Measurements from ENCODE around the gene REXO4.
A peak's percentile ranks its signal among the peaks of the same experiment; 100 is the strongest.

The REXO4 gene
- total RNA-seq = 21.5 to 83.0 (median 52.9) reads per million in 9 experiments

GRCh38 chr9:133417541-133418461 lies at the start of gene REXO4:
Gene REXO4 (minus strand): TSS chr9:133418010. CDS start chr9:133417844, 166 bp downstream.
- no peaks in the 10 kb centered on the region for H3K27me3 Mint-ChIP-seq
- H3K4me1 Mint-ChIP-seq (ENCODE audit: low read depth in 2 of 2) = peaks cover 44 to 55% of the 10 kb centered on the region in 2 donors
- ATAC-seq (replicated peaks) = peak; percentile 79
- H3K27ac Mint-ChIP-seq = peak within 1 kb of the TSS; percentile 94 to 95
- peaks cover 25% of the 10 kb centered on the region for H3K36me3 Mint-ChIP-seq (ENCODE audit: insufficient read depth)
- peaks cover 0 to 6% of the 10 kb centered on the region in 2 donors for H3K9me3 Mint-ChIP-seq
- DNase-seq = peak; percentile 77 to 86 (median 81)
- H3K4me3 Mint-ChIP-seq = peak within 1 kb of the TSS; percentile 84 to 89

DNA sequence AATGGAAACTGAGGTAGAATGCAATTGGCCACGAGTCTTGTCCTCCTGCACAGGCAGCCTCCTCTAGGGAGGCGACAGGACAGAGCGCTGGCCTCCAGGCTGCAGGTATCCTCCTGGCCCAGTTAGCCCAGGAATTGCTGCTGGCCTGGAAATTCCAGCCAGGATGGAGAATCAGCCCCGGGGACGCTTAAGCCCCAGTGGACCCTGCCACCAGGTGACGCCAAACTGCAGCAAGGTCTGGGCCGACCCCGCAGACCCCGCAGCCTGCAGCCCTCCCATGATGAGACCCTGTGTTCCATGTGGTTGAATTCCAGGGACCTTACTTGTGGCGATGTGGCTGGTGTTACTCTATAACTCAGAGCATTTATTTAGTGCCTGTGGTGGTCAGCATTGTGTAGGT lies 49.3 kb upstream of the REXO4 start:
- DNase-seq = no peak
- Mint-ChIP-seq H3K4me1 (ENCODE audit: low read depth in 2 of 2) (peaks cover 0 to 2% of the 10 kb centered on the region in 2 donors), H3K27me3 (no peaks in the 10 kb centered on the region), H3K9me3 (no peaks in the 10 kb centered on the region), H3K36me3 (ENCODE audit: insufficient read depth) (peaks cover 4% of the 10 kb centered on the region), H3K4me3 (no peak overlapping the region), H3K27ac (no peak overlapping the region)
- ATAC-seq (replicated peaks) = no peak

DNA sequence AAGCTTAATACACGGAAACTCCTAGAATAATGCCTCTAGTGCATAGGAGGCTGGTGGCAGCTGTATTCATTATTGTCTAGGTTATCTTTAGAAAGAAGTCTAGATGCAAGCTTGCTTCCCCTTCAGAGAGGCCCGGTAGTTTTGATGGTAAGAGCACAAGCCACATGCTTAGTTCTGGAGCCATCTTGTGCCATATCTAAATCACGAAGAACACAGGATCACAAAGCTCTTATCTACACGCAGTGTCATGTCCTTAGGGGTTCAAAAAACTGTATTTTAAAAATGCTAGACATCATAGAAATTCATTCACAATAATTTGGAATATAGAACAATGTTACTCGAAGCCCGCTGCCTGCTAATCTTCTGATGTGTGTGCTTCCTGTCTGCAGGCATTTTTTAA lies 48.2 kb upstream of the REXO4 start:
- Mint-ChIP-seq H3K36me3 (ENCODE audit: insufficient read depth) (peaks cover 4% of the 10 kb centered on the region), H3K9me3 (no peaks in the 10 kb centered on the region), H3K27me3 (no peaks in the 10 kb centered on the region), H3K4me1 (ENCODE audit: low read depth in 2 of 2) (peaks cover 0 to 3% of the 10 kb centered on the region in 2 donors), H3K27ac (no peak overlapping the region), H3K4me3 (no peak overlapping the region)
- ATAC-seq (replicated peaks) (no peak), DNase-seq (no peak)

- H3K9me3 Mint-ChIP-seq = no peaks in the 10 kb centered on the region
- H3K27ac Mint-ChIP-seq = no peak overlapping the region
- H3K4me1 Mint-ChIP-seq (ENCODE audit: low read depth in 2 of 2) = peaks cover 8 to 10% of the 10 kb centered on the region in 2 donors
- peaks cover 9% of the 10 kb centered on the region for H3K36me3 Mint-ChIP-seq (ENCODE audit: insufficient read depth)
- no peaks in the 10 kb centered on the region for H3K27me3 Mint-ChIP-seq
- no peak for DNase-seq
- no peak for ATAC-seq (replicated peaks)
- no peak overlapping the region for H3K4me3 Mint-ChIP-seq
These were observed 46.8 kb upstream of the REXO4 start for GRCh38 chr9:133464638-133465037.

DNA sequence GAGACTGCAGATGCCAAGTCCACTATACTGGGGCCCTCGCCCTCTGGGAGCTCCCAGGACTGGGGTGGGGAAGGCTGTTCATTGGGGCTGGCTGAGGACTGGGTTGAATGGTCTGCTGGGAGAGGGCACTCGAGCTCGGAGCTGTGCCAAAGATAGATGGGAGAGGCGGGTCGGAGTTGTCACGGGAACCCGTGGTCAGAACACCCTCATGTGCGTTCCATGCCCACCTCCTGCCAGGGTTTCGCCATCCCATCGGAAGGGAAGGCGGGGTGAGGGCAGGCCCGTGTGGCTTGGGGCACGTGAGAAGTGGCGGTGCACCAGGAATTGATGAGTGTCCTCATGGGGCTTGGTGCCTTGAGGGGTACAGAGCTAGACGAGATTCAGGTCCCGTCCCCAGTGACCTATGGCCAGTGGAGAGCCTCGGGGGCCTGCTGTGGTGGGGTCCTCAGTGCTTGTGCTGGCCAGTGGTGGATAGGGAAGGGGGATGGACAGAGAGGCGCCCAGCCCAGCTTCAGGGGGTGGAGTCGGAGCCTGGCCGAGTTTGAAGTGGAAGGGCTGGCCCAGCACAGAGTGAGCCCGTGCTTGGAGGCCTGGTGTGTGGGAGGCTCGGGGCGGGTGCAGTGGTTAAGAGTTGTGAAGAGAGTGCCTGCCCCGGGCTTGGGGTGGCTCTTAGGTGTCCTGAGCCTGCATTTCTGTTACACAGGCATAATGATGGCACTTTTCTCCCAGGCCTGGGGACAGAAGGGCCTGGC lies 46.2 kb upstream of the REXO4 start:
- no peaks in the 10 kb centered on the region for H3K9me3 Mint-ChIP-seq
- ATAC-seq (replicated peaks) = no peak
- H3K36me3 Mint-ChIP-seq (ENCODE audit: insufficient read depth) = peaks cover 13% of the 10 kb centered on the region
- no peak overlapping the region for H3K4me3 Mint-ChIP-seq
- peaks cover 9 to 13% of the 10 kb centered on the region in 2 donors for H3K4me1 Mint-ChIP-seq (ENCODE audit: low read depth in 2 of 2)
- no peak for DNase-seq
- H3K27ac Mint-ChIP-seq = peak overlapping the region in 1 of 2 donors; percentile 13
- no peaks in the 10 kb centered on the region for H3K27me3 Mint-ChIP-seq

DNA sequence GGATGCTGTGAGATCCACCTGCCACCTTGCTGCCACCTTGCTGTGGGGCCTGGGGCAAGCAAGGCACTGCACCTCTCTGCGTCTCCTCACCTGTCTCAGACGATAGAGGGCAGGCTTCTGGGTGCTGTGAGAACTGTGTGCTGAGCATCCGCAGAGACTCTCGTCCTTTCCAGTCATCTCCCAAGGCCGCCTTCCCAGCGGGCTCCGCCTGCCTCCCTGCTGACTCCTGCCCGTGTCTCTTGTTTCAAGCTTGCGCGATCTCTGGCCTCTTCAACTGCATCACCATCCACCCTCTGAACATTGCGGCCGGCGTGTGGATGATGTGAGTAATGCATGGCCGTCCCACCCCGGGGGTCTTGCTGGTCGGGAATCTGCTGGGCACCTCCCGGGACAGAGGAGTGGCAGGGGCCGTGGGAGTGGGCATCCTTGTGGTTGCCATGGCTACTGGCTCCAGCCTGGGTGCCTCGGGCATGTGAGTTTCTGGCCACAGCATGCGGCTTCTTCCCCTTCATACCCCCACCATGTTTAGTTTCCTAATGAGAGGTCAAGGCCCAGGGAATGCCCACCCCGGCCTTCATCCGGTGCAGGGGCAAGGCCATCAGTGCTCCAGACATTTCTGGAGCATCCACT lies 45.5 kb upstream of the REXO4 start:
- DNase-seq (no peak), ATAC-seq (replicated peaks) (no peak)
- H3K4me3 Mint-ChIP-seq = no peak overlapping the region
- peaks cover 9 to 13% of the 10 kb centered on the region in 2 donors for H3K4me1 Mint-ChIP-seq (ENCODE audit: low read depth in 2 of 2)
- peak overlapping the region in 1 of 2 donors; percentile 36 for H3K27ac Mint-ChIP-seq
- peaks cover 13% of the 10 kb centered on the region for H3K36me3 Mint-ChIP-seq (ENCODE audit: insufficient read depth)
- H3K27me3 Mint-ChIP-seq = no peaks in the 10 kb centered on the region
- no peaks in the 10 kb centered on the region for H3K9me3 Mint-ChIP-seq

- peak overlapping the region; percentile 98 for H3K27ac Mint-ChIP-seq
These were observed 44.2 kb upstream of the REXO4 start for GRCh38 chr9:133461975-133462374.

GRCh38 chr9:133460405-133461175 lies 42.8 kb upstream of the REXO4 start:
- Mint-ChIP-seq H3K4me3 (peak overlapping the region; percentile 95 to 97), H3K36me3 (ENCODE audit: insufficient read depth) (peaks cover 13% of the 10 kb centered on the region), H3K9me3 (no peaks in the 10 kb centered on the region), H3K27me3 (peaks cover 7% of the 10 kb centered on the region in 2 donors), H3K4me1 (ENCODE audit: low read depth in 2 of 2) (peaks cover 9 to 13% of the 10 kb centered on the region in 2 donors), H3K27ac (peak overlapping the region; percentile 98)
- peak; percentile 20 for ATAC-seq (replicated peaks)
- DNase-seq = peak in 2 of 3 experiments; percentile 57 to 62

More at GRCh38 chr9:133461975-133462374, 44.2 kb upstream of the REXO4 start:
- H3K36me3 Mint-ChIP-seq (ENCODE audit: insufficient read depth) = peaks cover 13% of the 10 kb centered on the region
- DNase-seq (no peak), ATAC-seq (replicated peaks) (no peak)
- no peaks in the 10 kb centered on the region for H3K9me3 Mint-ChIP-seq
- H3K4me3 Mint-ChIP-seq = peak overlapping the region in 1 of 2 donors; percentile 1
- H3K4me1 Mint-ChIP-seq (ENCODE audit: low read depth in 2 of 2) = peaks cover 9 to 13% of the 10 kb centered on the region in 2 donors
- H3K27me3 Mint-ChIP-seq = no peaks in the 10 kb centered on the region

DNA sequence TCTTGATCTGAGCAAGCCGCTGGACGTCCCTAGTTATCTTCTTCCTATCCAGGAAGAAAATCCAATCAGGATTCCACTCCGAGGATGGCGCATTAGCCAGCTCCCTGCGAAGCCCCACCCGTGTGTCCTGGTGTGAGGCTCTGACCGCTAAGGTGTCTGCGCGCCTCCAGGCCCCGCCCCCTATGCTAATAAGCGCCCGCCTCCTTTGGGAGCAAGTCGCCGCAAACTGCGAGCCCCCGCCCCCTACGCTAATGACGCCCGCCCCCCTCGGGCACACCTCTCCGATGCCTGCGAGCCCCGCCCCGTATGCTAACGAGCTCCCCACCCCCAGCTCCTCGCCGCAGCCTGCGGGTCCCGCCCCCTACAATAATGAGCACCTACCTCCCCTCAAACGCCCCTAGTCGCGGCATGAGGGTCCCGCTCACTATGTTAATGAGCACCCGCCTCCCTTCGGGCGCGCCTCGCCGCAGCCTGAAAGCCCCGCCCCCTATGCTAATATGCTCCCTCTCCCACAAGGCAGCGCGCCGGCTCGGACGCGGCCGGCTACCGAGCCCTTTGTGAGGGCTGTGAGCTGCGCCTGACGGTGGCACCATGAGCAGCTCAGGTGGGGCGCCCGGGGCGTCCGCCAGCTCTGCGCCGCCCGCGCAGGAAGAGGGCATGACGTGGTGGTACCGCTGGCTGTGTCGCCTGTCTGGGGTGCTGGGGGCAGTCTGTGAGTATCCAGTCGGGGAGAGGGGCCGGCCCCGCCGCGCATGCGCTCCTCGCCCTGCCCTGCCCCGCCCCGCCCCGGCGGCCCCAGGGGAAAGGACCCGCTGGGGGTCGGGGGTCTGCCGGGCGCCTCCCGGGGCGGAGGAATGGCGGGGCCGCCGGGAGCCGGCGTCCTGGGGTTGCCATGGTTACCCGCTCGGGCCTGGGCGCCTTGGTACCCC lies 41.9 kb upstream of the REXO4 start, which contains the start of gene CACFD1:
CACFD1 (plus strand) TSS at position 503 of the 929 bp plus-strand sequence; CDS start at position 592, 89 bp downstream.
- Mint-ChIP-seq H3K27me3 (peaks cover 8 to 11% of the 10 kb centered on the region in 2 donors), H3K4me3 (peak within 1 kb of the TSS; percentile 95 to 97), H3K27ac (peak within 1 kb of the TSS; percentile 98), H3K9me3 (no peaks in the 10 kb centered on the region), H3K36me3 (ENCODE audit: insufficient read depth) (peaks cover 13% of the 10 kb centered on the region), H3K4me1 (ENCODE audit: low read depth in 2 of 2) (peaks cover 9 to 13% of the 10 kb centered on the region in 2 donors)
- DNase-seq (peak; percentile 84 to 89 (median 88)), ATAC-seq (replicated peaks) (peak; percentile 87)

DNA sequence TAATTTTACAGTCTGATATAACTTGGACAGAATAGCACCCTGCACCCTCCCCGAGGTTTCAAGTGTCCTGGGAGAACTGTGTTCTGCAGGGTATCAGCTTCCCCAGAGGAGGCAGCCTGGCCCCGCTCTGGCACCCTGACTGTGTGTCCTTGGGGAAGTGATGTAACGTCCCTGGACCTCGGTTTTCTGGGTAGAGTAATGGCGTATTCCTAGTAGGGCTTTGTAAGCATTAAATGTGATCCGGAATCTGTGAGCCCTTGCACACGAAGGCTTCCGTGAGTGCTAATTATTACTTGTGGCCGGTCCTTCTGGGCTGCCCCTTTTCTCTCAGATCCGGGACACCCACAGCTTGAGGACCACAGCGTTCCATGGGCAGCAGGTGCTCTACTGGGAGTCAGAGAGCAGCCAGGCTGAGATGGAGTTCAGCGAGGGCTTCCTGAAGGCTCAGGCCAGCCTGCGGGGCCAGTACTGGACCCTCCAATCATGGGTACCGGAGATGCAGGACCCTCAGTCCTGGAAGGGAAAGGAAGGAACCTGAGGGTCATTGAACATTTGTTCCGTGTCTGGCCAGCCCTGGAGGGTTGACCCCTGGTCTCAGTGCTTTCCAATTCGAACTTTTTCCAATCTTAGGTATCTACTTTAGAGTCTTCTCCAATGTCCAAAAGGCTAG lies 41.0 kb upstream of the REXO4 start:
- peaks cover 13 to 21% of the 10 kb centered on the region in 2 donors for H3K27me3 Mint-ChIP-seq

GRCh38 chr9:133457748-133458147 lies 39.9 kb upstream of the REXO4 start:
- H3K9me3 Mint-ChIP-seq = no peaks in the 10 kb centered on the region
- H3K36me3 Mint-ChIP-seq (ENCODE audit: insufficient read depth) = peaks cover 8% of the 10 kb centered on the region
- H3K27me3 Mint-ChIP-seq = peaks cover 13 to 24% of the 10 kb centered on the region in 2 donors
- no peak for ATAC-seq (replicated peaks)
- H3K4me1 Mint-ChIP-seq (ENCODE audit: low read depth in 2 of 2) = peaks cover 9 to 13% of the 10 kb centered on the region in 2 donors
- H3K27ac Mint-ChIP-seq = no peak overlapping the region
- DNase-seq = no peak
- H3K4me3 Mint-ChIP-seq = no peak overlapping the region

More for the DNA sequence above, 41.0 kb upstream of the REXO4 start:
- peak overlapping the region; percentile 95 to 97 for H3K4me3 Mint-ChIP-seq
- H3K9me3 Mint-ChIP-seq = no peaks in the 10 kb centered on the region
- DNase-seq (no peak), ATAC-seq (replicated peaks) (no peak)
- peaks cover 9 to 13% of the 10 kb centered on the region in 2 donors for H3K4me1 Mint-ChIP-seq (ENCODE audit: low read depth in 2 of 2)
- H3K36me3 Mint-ChIP-seq (ENCODE audit: insufficient read depth) = peaks cover 10% of the 10 kb centered on the region
- H3K27ac Mint-ChIP-seq = peak overlapping the region in 1 of 2 donors; percentile 98

Data from effector memory CD8-positive, alpha-beta T cell (primary cell).